HG03066 (cell line): Measurements from ENCODE around the gene MICAL3.

Experiments used
- ATAC-seq: cut with Tn5 transposase; IDR thresholded peaks from one replicate; pipeline ENCODE4 v1.9.1; 2021; ENCODE audit warnings: low read depth; ENCODE audit not compliant: unreplicated experiment

The MICAL3 gene

DNA sequence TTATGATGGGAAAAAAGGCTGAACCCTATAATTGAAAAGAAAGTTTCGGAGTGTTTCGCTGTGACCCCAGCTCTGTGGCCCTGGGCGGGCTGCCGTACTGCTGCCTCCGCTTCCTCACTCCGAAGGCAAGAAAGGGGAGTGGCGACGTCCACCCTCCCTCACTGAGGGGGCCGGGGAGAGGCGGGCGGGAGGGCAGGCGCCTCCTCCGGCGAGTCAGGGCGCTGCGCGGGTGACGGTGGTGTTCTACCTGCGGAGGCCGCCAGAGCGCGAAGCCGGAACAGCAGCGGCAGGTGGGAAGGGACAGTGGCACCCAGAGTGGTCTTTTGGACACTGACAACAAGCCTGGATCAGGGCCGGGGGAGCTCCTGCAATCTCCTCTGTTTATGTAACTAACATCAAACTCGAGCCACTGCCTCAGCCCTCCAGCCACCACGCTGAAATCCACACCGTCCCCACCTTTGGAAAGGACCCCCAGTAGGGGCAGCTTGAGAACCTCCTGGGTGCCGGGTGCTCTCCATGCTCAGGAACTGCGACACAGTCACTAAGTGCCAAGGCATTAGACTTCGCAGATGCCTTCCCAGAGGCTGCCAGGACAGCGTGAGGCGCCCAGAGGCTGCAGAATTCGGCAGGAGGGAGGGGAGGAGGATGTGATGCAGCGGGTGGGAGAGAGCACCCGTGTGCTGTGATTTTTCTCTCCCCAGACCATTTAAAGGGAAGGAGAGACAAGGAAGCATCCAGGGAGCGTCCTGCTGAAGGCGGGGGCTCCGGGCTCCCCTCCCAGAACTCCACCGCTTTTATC, 275.6 kb downstream of the MICAL3 start:
- ATAC-seq: no peak

- no peak for ATAC-seq
Observed at GRCh38 chr22:17746916-17747315, 277.4 kb downstream of the MICAL3 start.

DNA sequence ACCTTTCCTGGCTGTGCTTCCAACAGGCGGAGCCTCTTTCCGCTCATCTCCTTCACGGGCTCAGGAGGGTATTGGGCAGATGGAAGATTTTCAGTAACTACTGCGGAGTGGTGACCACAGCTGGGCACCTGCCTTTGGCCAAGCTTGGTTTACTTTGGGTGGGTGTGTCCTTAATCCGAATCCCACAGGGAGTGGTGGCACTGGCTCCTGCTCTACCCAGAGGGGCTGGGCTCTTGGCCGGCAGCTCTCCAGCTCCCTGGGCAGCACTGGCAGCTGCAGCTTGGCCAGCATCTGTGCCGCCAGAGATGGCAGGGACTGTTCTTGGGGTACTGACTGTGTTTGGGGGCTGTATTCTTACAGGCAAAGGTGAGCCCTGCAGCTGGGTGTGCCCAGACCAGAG, 279.9 kb downstream of the MICAL3 start:
- no peak for ATAC-seq

- no peak for ATAC-seq
Observed at GRCh38 chr22:17743661-17744411, 280.5 kb downstream of the MICAL3 start.

DNA sequence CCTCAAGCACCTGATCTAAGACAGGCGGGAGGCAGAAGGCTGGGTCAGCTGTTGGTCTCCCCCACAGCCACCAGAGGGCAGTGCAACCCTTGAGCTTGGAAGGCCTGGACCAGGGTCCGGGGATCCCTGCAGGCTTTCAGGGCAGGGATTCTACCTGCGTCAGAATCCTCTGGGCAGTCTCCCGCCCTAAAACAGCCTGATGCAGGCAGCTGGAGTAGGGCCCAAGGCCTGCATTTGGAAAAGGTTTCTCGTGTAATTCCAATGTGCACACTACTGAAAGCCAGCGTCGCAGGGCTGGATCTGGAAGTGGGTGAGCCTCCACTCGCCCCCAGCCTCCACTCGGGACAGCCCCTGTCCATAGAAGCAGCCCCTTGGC, 281.8 kb downstream of the MICAL3 start:
- ATAC-seq: no peak

GRCh38 chr22:17741866-17742526, 282.4 kb downstream of the MICAL3 start:
- ATAC-seq: no peak

GRCh38 chr22:17739196-17739975, 285.0 kb downstream of the MICAL3 start:
- no peak for ATAC-seq

GRCh38 chr22:17738386-17739128, 285.8 kb downstream of the MICAL3 start:
- no peak for ATAC-seq
